HG03558 (cell line): ENCODE data around the gene CCDC141.
"Not testable (repeated sequence)": the region's sequence is repeated elsewhere in the genome, so short reads cannot be mapped to it uniquely, and the experiment has no call there.

Experiments used
- ATAC-seq: cut with Tn5 transposase; IDR thresholded peaks from one replicate; pipeline ENCODE4 v1.9.1; 2021; ENCODE audit warnings: moderate number of reproducible peaks; ENCODE audit not compliant: unreplicated experiment; ENCODE audit errors: extremely low read depth

Gene CCDC141

GRCh38 chr2:179049546-179050311, at the start of gene CCDC141:
Gene CCDC141 (minus strand): TSS chr2:179050137. CDS start chr2:179049941, 196 bp downstream.
- peak; percentile 42 for ATAC-seq

DNA sequence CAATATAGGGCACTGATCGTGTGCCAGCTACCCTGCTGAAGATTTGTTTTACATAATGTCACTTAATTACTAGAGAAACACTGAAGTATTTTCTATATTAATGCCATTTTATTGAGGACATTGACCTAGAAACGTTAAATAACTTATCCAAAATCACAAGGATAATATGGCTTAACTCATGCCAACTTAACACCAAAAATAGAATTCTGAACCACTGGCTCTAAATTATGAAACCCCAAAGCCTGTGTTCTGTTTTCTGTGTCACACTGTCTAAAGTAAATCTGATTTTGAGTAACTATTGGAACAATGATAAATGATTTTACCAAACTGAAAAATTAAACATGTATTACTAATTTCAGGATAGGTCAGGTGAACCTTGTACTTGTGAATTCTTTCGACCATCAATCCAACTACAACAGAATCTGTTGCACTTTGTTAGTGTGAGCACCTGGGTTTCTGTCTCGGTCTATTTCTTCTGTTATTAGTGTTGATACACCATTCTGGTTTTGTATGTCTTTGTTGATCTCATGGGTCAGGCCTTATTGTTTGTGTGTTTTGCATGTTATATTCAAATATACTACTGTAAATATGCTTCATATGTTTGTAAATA, 48.2 kb upstream of the CCDC141 start:
- ATAC-seq: no peak

DNA sequence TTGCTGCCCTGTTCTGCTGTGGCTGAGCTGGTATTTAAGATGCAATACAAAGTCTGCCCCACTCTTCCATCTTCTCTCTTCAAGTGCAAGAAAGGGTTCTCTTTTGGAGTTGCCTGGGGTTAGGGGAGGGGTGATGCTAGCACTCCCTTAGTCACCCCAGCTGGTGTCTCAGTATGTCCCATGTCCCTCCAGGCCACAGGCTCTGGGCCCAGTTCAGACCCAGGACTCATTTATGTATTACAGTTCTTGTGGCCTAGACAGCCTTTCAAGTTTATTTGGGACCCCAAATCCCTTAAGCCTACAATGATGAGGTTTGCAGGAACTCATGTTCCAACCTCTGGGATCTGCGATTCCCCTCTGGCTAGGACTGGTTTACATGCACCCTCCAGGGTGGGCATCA, 47.2 kb upstream of the CCDC141 start:
- no peak for ATAC-seq

GRCh38 chr2:179096090-179096489, 46.2 kb upstream of the CCDC141 start:
- peak; percentile 89 for ATAC-seq

DNA sequence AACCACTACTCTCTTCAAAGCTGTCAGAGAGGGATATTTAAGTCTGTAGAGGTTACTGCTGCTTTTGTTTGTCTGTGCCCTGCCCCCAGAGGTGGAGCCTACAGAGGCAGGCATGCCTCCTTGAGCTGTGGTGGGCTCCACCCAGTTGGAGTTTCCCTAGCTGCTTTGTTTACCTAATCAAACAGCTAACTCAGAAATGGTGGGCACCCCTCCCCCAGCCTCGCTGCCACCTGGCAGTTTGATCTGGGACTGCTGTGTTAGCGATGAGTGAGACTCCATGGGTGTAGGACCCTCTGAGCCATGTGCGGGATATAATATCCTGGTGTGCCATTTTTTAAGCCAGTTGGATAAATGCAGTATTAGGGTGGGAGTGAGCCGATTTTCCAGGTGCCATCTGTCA, 43.0 kb upstream of the CCDC141 start:
- ATAC-seq: not testable (repeated sequence)

DNA sequence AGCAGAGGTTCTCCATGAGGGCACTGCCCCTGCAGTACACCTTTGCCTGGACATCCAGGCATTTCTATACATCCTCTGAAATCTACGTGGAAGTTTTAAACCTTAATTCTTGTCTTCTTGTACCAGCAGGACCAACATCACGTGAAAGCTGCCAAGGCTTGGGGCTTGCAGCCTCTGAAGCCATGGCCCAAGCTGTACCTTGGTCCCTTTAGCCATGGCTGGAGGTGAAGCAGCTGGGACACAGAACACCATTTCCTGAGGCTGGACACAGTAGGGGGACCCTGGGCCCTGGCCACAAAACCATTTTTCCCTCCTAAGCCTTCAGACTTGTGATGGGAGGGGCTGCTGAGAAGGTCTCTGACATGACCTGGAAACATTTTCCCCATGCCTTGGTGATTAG, 32.8 kb upstream of the CCDC141 start:
- ATAC-seq: no peak

- no peak for ATAC-seq
Measured at GRCh38 chr2:179081954-179082353, 32.0 kb upstream of the CCDC141 start.

- no peak for ATAC-seq
Measured at GRCh38 chr2:179072527-179072926, 22.6 kb upstream of the CCDC141 start.

DNA sequence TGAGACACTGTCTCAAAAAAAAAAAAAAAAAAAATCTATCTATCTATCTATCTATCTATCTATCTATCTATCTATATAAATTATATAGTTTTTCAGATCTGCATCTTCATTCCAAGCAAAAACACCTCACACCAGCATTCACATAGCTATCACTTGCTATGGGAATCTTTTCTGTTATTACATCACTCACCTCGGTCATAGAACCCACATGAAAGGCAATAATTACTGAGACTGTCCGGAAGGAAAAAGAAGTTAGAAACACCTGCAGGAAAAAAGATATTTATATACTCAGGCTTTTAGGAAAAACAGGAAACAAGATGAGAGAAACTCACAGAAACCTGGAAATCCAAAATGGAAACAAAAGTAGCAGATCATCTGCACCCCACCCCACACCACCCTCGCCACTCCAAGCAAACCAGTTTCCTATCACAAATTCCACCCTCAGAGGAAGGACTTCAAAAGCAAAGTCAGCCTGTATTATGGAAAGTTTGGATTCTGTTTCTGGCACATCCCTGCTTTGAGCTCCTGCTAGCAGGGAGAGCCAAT, 21.9 kb upstream of the CCDC141 start:
- no peak for ATAC-seq

- no peak for ATAC-seq
Measured at GRCh38 chr2:179070895-179071294, 21.0 kb upstream of the CCDC141 start.

DNA sequence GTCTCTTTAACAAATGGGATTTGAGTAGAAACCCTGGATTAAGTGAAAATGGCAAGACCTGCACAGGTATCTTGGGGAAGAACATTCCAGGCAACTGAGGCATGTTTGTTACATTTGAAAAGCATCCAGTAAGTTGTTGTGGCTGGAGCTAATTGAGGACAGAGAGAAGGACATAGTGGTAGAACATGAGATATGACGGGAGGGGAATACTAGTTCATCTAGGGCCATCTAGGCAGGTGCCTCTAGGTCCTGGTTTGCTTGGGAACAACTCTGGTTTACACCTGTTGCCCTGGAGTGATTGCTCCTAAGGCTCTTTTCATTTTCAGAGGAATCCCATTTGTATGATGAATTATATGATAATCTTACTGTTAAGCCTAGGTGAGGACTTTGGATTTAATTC, 19.7 kb upstream of the CCDC141 start:
- ATAC-seq: no peak

DNA sequence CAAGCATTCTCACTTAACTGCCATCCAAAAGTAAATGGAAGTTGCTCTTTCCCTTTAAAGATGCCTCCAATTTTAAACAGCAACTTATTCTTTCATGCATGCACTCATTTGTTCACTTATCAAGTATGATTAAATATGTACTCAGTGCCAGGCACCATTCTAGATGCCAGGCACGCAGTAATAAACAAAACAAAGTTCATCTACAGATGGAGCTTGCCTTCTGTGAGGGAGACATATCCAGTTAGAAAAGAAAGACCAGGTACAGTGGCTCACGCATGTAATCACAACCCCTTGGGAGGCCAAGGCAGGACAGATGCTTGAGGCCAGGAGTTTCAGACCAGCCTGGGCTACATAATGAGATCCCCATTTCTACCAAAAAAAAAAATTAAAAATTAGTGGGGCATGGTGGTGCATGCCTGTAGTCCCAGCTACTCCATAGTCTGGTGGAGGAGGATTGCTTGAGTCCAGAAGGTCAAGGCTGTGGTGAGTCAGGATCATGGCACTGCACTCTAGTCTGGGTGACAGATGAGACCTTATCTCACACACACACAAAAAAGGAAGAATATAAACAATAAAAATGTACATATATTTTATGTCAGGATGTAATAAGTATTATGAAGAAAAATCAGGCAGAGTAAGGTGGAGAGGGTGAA, 19.2 kb upstream of the CCDC141 start:
- ATAC-seq: no peak

- ATAC-seq: peak; percentile 81
Measured at GRCh38 chr2:179059026-179059700, 9.2 kb upstream of the CCDC141 start.

DNA sequence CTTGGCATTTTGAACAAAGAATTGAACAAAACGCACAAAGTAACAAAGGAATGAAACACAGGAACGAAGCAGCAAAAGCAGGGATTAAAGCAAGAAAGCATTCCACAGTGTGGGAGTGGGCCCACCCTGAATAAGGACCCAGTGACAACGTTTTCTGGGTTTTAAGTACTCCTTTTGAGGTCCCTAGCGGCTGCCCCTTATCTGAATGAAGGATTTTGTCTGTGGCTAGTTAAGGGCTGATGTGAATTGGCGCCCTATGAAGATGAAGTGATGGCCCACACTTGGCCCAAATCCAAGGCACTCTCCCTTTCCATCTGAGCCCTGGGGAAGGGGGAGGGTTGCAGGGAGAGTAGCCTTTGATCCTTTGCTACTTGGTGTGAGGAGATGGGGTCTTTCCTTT, 7.8 kb upstream of the CCDC141 start:
- no peak for ATAC-seq

- ATAC-seq: not testable (repeated sequence)
Measured at GRCh38 chr2:179053568-179053967, 3.6 kb upstream of the CCDC141 start.

GRCh38 chr2:179051250-179051649, 1.3 kb upstream of the CCDC141 start:
- ATAC-seq: no peak

- ATAC-seq: no peak
Measured at GRCh38 chr2:179050755-179051154, 818 bp upstream of the CCDC141 start.

DNA sequence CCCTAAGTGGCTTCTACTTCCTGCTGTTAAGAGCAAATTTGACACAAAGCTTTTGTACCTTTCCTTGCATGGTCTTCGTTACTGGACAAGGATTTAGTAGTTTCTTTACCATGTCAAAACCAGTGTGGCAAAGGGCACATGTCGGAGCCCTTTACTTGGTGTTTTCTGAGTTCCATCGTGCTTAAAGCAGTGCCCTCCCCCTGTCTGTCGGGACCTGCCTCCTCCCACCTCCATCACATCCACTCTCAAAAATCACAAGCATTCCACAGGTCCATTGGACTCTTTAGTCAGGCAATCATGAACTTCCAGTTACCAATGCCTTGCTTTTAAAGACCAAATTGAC, 763 bp downstream of the CCDC141 start:
- ATAC-seq: peak; percentile 20

GRCh38 chr2:179048099-179048498, 1.8 kb downstream of the CCDC141 start:
- no peak for ATAC-seq

- not testable (repeated sequence) for ATAC-seq
Measured at GRCh38 chr2:179045602-179046001, 4.3 kb downstream of the CCDC141 start.

GRCh38 chr2:179044500-179044899, 5.4 kb downstream of the CCDC141 start:
- no peak for ATAC-seq
